ENCODE data around the gene PBX4. TPM values are rescaled to one million over a fixed set of nuclear protein-coding genes. Genes with fewer than 3 reads are reported as not detected.

The PBX4 gene
- total RNA-seq, 1 donor from 2014 or later = 0.82 TPM

DNA sequence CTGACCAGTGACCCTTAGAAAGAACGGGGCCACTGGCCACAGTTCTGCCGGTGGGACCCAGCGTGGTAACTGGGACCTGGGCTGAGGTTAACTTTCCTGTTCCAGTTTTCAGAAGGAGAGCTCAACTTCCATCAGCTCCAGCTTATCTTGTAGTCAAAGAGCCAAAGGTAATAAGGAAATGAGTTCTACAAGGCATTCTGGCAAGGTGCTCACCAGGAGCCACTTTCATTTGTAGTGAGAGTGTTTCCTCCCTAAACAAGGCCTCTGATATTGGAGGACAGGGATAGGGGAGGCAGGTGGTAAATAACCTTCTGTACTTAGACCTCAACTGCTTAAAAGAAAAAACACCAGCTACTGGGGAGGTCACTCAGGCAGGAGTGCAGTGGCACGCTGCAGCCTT is 38.1 kb downstream of the PBX4 start:
- Mint-ChIP-seq H3K36me3 (ENCODE audit: low read depth, unreplicated experiment) (no peaks in the 10 kb centered on the region), H3K27me3 (ENCODE audit: unreplicated experiment) (peaks cover 7% of the 10 kb centered on the region)

GRCh38 chr19:19579533-19580361 is 38.7 kb downstream of the PBX4 start:
- H3K27ac Mint-ChIP-seq (ENCODE audit: unreplicated experiment) = no peak overlapping the region
- no peak for TF ChIP-seq CTCF (IDR thresholded peaks at IDR 0.05; ENCODE audit: unreplicated experiment)
- H3K4me3 Mint-ChIP-seq (ENCODE audit: unreplicated experiment) = no peak overlapping the region
- H3K9me3 Mint-ChIP-seq (ENCODE audit: unreplicated experiment) = no peaks in the 10 kb centered on the region
- H3K4me1 Mint-ChIP-seq (ENCODE audit: unreplicated experiment) = no peaks in the 10 kb centered on the region
- no peak for DNase-seq (ENCODE audit: low spot score)
- H3K36me3 Mint-ChIP-seq (ENCODE audit: low read depth, unreplicated experiment) = no peaks in the 10 kb centered on the region
- H3K27me3 Mint-ChIP-seq (ENCODE audit: unreplicated experiment) = peaks cover 7% of the 10 kb centered on the region

More for the DNA sequence above, 38.1 kb downstream of the PBX4 start:
- no peak for TF ChIP-seq CTCF (IDR thresholded peaks at IDR 0.05; ENCODE audit: unreplicated experiment)
- Mint-ChIP-seq H3K4me3 (ENCODE audit: unreplicated experiment) (no peak overlapping the region), H3K4me1 (ENCODE audit: unreplicated experiment) (no peaks in the 10 kb centered on the region), H3K9me3 (ENCODE audit: unreplicated experiment) (no peaks in the 10 kb centered on the region), H3K27ac (ENCODE audit: unreplicated experiment) (no peak overlapping the region)
- no peak for DNase-seq (ENCODE audit: low spot score)

DNA sequence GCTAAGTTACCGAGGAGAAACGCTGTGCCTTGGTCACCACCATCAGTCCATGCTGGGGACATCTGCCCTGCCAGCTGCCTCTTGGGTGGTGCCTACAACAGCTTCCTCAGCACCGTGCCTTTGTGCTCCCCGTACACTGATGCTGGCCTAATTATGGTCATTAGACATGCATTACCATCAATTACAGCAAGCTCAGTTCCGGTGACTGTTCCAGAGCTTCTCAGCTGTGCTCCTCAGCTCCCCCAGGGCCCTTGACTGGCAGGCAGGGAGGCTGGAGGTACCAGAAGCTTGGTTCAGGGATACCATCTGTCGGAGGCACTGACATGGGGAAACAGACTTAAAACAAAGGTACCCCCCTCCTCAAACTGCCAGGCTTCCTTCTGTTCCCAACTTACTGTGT is 40.2 kb downstream of the PBX4 start:
- Mint-ChIP-seq H3K27me3 (ENCODE audit: unreplicated experiment) (peaks cover 4% of the 10 kb centered on the region), H3K36me3 (ENCODE audit: low read depth, unreplicated experiment) (no peaks in the 10 kb centered on the region), H3K9me3 (ENCODE audit: unreplicated experiment) (no peaks in the 10 kb centered on the region), H3K4me3 (ENCODE audit: unreplicated experiment) (no peak overlapping the region), H3K27ac (ENCODE audit: unreplicated experiment) (no peak overlapping the region), H3K4me1 (ENCODE audit: unreplicated experiment) (no peaks in the 10 kb centered on the region)
- no peak for TF ChIP-seq CTCF (IDR thresholded peaks at IDR 0.05; ENCODE audit: unreplicated experiment)
- no peak for DNase-seq (ENCODE audit: low spot score)

GRCh38 chr19:19575411-19575810 is 43.1 kb downstream of the PBX4 start:
- DNase-seq (ENCODE audit: low spot score) = no peak
- no peak for TF ChIP-seq CTCF (IDR thresholded peaks at IDR 0.05; ENCODE audit: unreplicated experiment)
- H3K4me1 Mint-ChIP-seq (ENCODE audit: unreplicated experiment) = no peaks in the 10 kb centered on the region
- no peak overlapping the region for H3K27ac Mint-ChIP-seq (ENCODE audit: unreplicated experiment)
- H3K27me3 Mint-ChIP-seq (ENCODE audit: unreplicated experiment) = peaks cover 6% of the 10 kb centered on the region
- no peaks in the 10 kb centered on the region for H3K36me3 Mint-ChIP-seq (ENCODE audit: low read depth, unreplicated experiment)
- no peak overlapping the region for H3K4me3 Mint-ChIP-seq (ENCODE audit: unreplicated experiment)
- no peaks in the 10 kb centered on the region for H3K9me3 Mint-ChIP-seq (ENCODE audit: unreplicated experiment)

DNA sequence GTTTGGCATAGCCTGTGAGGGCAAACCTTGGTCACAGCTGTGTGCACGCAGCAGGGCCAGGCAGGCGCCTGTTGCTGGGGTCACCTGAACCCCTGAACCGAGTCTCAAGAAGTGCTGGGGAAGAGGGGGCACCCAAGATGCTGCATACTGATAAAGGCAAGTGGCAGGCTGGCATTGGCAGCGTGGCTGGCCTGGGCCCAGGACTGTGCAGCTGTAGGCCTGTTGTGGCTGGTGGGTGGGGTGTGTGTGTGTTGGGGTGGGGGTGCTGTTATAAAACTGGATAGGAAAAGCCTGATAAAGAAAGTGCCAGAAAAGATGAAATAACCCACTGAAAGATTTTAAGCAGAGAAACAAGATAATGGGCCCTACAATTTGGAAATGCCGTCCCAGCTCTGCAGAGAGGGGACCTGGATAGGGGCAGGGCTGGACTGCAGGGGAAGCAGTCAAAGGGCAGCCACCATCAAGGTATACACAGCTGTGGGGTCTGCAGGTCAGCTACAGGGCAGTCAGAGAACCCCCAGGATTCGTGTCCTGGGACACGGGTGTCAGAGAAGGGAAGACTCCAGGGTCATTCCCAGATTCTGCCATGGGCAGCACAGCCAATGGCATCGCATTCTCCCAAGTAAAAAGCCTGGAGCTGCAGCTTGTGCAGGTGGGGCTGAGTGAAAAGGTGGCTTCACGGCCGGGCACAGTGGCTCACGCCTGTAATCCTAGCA is 47.3 kb downstream of the PBX4 start:
- TF ChIP-seq CTCF (IDR thresholded peaks at IDR 0.05; ENCODE audit: unreplicated experiment) = no peak
- H3K4me3 Mint-ChIP-seq (ENCODE audit: unreplicated experiment) = no peak overlapping the region
- DNase-seq (ENCODE audit: low spot score) = no peak
- peaks cover 8% of the 10 kb centered on the region for H3K27me3 Mint-ChIP-seq (ENCODE audit: unreplicated experiment)
- H3K9me3 Mint-ChIP-seq (ENCODE audit: unreplicated experiment) = no peaks in the 10 kb centered on the region
- H3K4me1 Mint-ChIP-seq (ENCODE audit: unreplicated experiment) = no peaks in the 10 kb centered on the region
- no peak overlapping the region for H3K27ac Mint-ChIP-seq (ENCODE audit: unreplicated experiment)
- H3K36me3 Mint-ChIP-seq (ENCODE audit: low read depth, unreplicated experiment) = no peaks in the 10 kb centered on the region

All from endothelial cell (in vitro differentiated cells).